Keratinocyte (primary cell): ENCODE results near the gene RABEP1. TPM values are rescaled to one million over a fixed set of nuclear protein-coding genes. Genes with fewer than 3 reads are reported as not detected.

Experiments used
- DNase-seq: peaks from one replicate; pipeline ENCODE4 v3.0.0-alpha.2; 2011; ENCODE audit warnings: low read depth, missing footprints, low spot score
- FAIRE-seq: peaks from 2 replicates; lab custom pipeline; 2011; peaks lifted over from hg19 to GRCh38; lab: Jason Lieb, UNC
- H2AFZ ChIP-seq: 2 replicates; pipeline ENCODE4 v1.6.0; 2012; ENCODE audit warnings: low read length, control low read depth, inconsistent platforms; ENCODE audit not compliant: control insufficient read depth
- H3K27ac ChIP-seq: 2 replicates; pipeline ENCODE4 v1.5.1; 2011; ENCODE audit warnings: low read length; ENCODE audit not compliant: control insufficient read depth, insufficient read depth
- H3K27me3 ChIP-seq: 3 replicates; pipeline ENCODE4 v1.6.0; 2011; ENCODE audit warnings: low read length; ENCODE audit not compliant: control insufficient read depth, insufficient read depth; ENCODE audit errors: extremely low read depth
- H3K36me3 ChIP-seq, 2 experiments: 2 replicates in 1 of 2; 3 replicates in 1 of 2; pipeline ENCODE4 v1.5.1; 2011; ENCODE audit warnings: low read length in 2 of 2, mild to moderate bottlenecking in 1 of 2; ENCODE audit not compliant: control insufficient read depth in 2 of 2, insufficient read depth in 2 of 2; ENCODE audit errors: extremely low read depth in 1 of 2
- H3K4me1 ChIP-seq: 3 replicates; pipeline ENCODE4 v1.5.1; 2011; ENCODE audit warnings: low read length; ENCODE audit not compliant: control insufficient read depth, insufficient read depth; ENCODE audit errors: extremely low read depth
- H3K4me2 ChIP-seq: 3 replicates; pipeline ENCODE4 v1.6.0; 2011; ENCODE audit warnings: low read depth, low read length; ENCODE audit not compliant: control insufficient read depth, insufficient read depth; ENCODE audit errors: extremely low read depth
- H3K4me3 ChIP-seq, 3 experiments: fragments of 200-600 bp in 1 of 3; sonication (generic) in 1 of 3; 2 replicates in 2 of 3; 3 replicates in 1 of 3; pipeline ENCODE4 v1.5.1; 2011 to 2016; ENCODE audit warnings: low read length in 3 of 3, mild to moderate bottlenecking in 3 of 3, control low read depth in 2 of 3, inconsistent platforms in 1 of 3, low read depth in 1 of 3, mixed read lengths in 1 of 3, mixed run types in 1 of 3, moderate library complexity in 1 of 3; ENCODE audit not compliant: control insufficient read depth in 2 of 3, insufficient read depth in 2 of 3; ENCODE audit errors: extremely low read depth in 1 of 3
- H3K79me2 ChIP-seq: 2 replicates; pipeline ENCODE4 v1.6.0; 2012; ENCODE audit warnings: low read length; ENCODE audit not compliant: control insufficient read depth, insufficient read depth
- H3K9ac ChIP-seq: 3 replicates; pipeline ENCODE4 v1.6.0; 2011; ENCODE audit warnings: low read length; ENCODE audit not compliant: control insufficient read depth, insufficient read depth; ENCODE audit errors: extremely low read depth
- H3K9me1 ChIP-seq: 3 replicates; pipeline ENCODE4 v1.6.0; 2011; ENCODE audit warnings: low read length; ENCODE audit not compliant: control insufficient read depth, insufficient read depth; ENCODE audit errors: extremely low read depth
- H3K9me3 ChIP-seq: 2 replicates; pipeline ENCODE4 v1.5.1; 2012; ENCODE audit warnings: low read depth, low read length; ENCODE audit not compliant: control insufficient read depth
- H4K20me1 ChIP-seq: 3 replicates; pipeline ENCODE4 v1.6.0; 2011; ENCODE audit warnings: low read length; ENCODE audit not compliant: control insufficient read depth, insufficient read depth; ENCODE audit errors: extremely low read depth
- EZH2 ChIP-seq: IDR thresholded peaks from one replicate; pipeline ENCODE4 v1.6.1; 2012; ENCODE audit warnings: inconsistent platforms, mild to moderate bottlenecking, low read length, moderate library complexity
- dilution Hi-C: fragments of 300-500 bp; cut with MboI; formaldehyde crosslinking; loops from one replicate; pipeline ENCODE4 v1.7.0; 2020; ENCODE audit warnings: low sequenced_read_pairs; ENCODE audit not compliant: extremely low pct_ligation_motif_present
- polyA plus RNA-seq, 5 experiments: library from polyadenylated mRNA; depleted of rRNA in 3 of 5; stranded (reverse) in 3 of 5; stranded (forward) in 1 of 5; unstranded in 1 of 5; fragments of >200 nt; gene quantifications; 1 replicate in 1 of 5; 2 replicates in 3 of 5; 3 replicates in 1 of 5; pipeline versions ENCODE4 v1.2.1 to v1.2.3, GENCODE V29; 2011 to 2012; ENCODE audit warnings: missing spikeins in 2 of 5, low read depth in 1 of 5, low replicate concordance in 1 of 5
- TF ChIP-seq, protein P1 (sequence below), 3 experiments: IDR thresholded peaks in 1 of 3; conservative IDR thresholded peaks in 1 of 3; optimal IDR thresholded peaks in 1 of 3; 2 replicates in 2 of 3; 3 replicates in 1 of 3; pipeline versions ENCODE3 to v1.5.1; 2011; ENCODE audit warnings: low read length in 3 of 3, mild to moderate bottlenecking in 3 of 3, moderate library complexity in 2 of 3, control low read depth in 1 of 3, inconsistent platforms in 1 of 3; ENCODE audit not compliant: insufficient read depth in 2 of 3; ENCODE audit errors: extremely low read depth in 1 of 3

The RABEP1 gene
- polyA plus RNA-seq, 1 donor (not counting 4 experiments of a cell fraction or from before 2014, with no cell fraction given), result 27.1 TPM

DNA sequence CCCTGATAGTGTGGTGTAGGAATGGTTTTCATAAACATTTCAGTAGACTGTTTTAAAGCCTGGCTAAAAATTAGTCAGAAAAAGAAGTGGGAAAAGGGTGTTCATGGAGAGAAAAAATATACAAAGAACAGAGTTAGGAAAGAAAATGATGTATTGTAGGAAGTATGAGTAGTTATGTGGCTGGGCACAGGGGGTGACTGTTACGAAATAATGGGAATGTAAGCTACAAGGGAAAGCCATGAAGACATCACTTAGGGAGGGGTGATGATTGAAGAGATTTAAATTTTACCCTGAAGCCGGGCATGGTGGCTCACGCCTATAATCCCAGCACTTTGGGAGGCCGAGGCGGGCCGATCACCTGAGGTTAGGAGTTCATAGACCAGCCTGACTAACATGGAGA is 82.1 kb downstream of the RABEP1 start:
- TF ChIP-seq, protein P1, sequence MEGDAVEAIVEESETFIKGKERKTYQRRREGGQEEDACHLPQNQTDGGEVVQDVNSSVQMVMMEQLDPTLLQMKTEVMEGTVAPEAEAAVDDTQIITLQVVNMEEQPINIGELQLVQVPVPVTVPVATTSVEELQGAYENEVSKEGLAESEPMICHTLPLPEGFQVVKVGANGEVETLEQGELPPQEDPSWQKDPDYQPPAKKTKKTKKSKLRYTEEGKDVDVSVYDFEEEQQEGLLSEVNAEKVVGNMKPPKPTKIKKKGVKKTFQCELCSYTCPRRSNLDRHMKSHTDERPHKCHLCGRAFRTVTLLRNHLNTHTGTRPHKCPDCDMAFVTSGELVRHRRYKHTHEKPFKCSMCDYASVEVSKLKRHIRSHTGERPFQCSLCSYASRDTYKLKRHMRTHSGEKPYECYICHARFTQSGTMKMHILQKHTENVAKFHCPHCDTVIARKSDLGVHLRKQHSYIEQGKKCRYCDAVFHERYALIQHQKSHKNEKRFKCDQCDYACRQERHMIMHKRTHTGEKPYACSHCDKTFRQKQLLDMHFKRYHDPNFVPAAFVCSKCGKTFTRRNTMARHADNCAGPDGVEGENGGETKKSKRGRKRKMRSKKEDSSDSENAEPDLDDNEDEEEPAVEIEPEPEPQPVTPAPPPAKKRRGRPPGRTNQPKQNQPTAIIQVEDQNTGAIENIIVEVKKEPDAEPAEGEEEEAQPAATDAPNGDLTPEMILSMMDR (optimal IDR thresholded peaks at IDR 0.05 in 1 of 3, IDR thresholded peaks at IDR 0.05 in 1 of 3, conservative IDR thresholded peaks at IDR 0.05 in 1 of 3; ENCODE audit: extremely low read depth in 1 of 3, insufficient read depth in 2 of 3, low read length in 3 of 3), result no peak
- TF ChIP-seq EZH2, result no peak
- DNase-seq, result peak; percentile 30
- Histone ChIP-seq H3K27me3 (no peaks in the 10 kb centered on the region), H3K9me3 (no peaks in the 10 kb centered on the region), H3K27ac (peak overlapping the region; percentile 97), H3K36me3 (peaks cover 8 to 13% of the 10 kb centered on the region in 2 experiments), H3K4me2 (peak overlapping the region; percentile 27), H3K79me2 (no peaks in the 10 kb centered on the region), H3K9ac (no peak overlapping the region), H2AFZ (no peak overlapping the region), H4K20me1 (no peaks in the 10 kb centered on the region), H3K4me3 (no peak overlapping the region), H3K4me1 (peaks cover 29% of the 10 kb centered on the region), H3K9me1 (no peaks in the 10 kb centered on the region)
- dilution Hi-C loops, result no loop called here
- no peak for FAIRE-seq

DNA sequence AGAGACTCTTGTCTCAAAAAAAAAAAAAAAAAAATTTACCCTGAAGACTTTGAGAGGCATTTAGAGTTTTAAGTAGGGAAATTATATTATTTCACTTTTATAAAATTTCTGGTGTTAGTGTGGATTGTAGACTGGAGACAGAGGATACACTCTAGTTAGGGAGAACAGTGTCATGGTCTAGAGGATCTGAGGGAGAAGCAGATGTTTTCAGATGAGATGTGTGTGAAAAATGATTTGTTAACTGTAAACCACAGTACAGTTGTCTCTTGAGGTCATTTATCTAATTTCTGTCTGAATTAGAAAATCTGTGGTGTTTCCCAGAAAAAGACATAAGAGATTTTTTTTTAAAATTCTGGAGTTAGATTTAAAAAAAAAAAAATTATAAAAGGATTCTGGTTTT is 82.6 kb downstream of the RABEP1 start:
- Histone ChIP-seq H3K9me1 (no peaks in the 10 kb centered on the region), H3K27me3 (no peaks in the 10 kb centered on the region), H3K4me1 (peaks cover 29% of the 10 kb centered on the region), H3K27ac (peak overlapping the region; percentile 97), H3K4me2 (peak overlapping the region; percentile 98), H3K9ac (peak overlapping the region; percentile 82), H3K9me3 (no peaks in the 10 kb centered on the region), H3K36me3 (peaks cover 8 to 13% of the 10 kb centered on the region in 2 experiments), H3K4me3 (no peak overlapping the region), H2AFZ (no peak overlapping the region), H3K79me2 (no peaks in the 10 kb centered on the region), H4K20me1 (no peaks in the 10 kb centered on the region)
- no peak for TF ChIP-seq EZH2
- TF ChIP-seq, protein P1 (optimal IDR thresholded peaks at IDR 0.05 in 1 of 3, IDR thresholded peaks at IDR 0.05 in 1 of 3, conservative IDR thresholded peaks at IDR 0.05 in 1 of 3; ENCODE audit: extremely low read depth in 1 of 3, insufficient read depth in 2 of 3, low read length in 3 of 3), result no peak
- DNase-seq, result no peak
- dilution Hi-C loops, result no loop called here
- FAIRE-seq, result no peak
